Non-pigmented ciliary epithelial cell (primary cell): ENCODE results near the gene TNIK.

ENCODE experiments used
- DNase-seq: peaks from one replicate; pipeline ENCODE4 v3.0.0-alpha.2; 2010; ENCODE audit warnings: low read depth

TNIK gene

GRCh38 chr3:171163101-171164066 is 296.8 kb downstream of the TNIK start:
- no peak for DNase-seq

GRCh38 chr3:171160325-171160724 is 299.9 kb downstream of the TNIK start:
- no peak for DNase-seq

GRCh38 chr3:171159822-171160157 is 300.4 kb downstream of the TNIK start:
- DNase-seq = no peak

GRCh38 chr3:171159024-171159821 is 301.0 kb downstream of the TNIK start:
- no peak for DNase-seq

- no peak for DNase-seq
These were observed 302.2 kb downstream of the TNIK start for GRCh38 chr3:171157980-171158379.

GRCh38 chr3:171157286-171157685 is 302.9 kb downstream of the TNIK start:
- DNase-seq = no peak

GRCh38 chr3:171156401-171157010 is 303.7 kb downstream of the TNIK start:
- no peak for DNase-seq

GRCh38 chr3:171155122-171155700 is 305.0 kb downstream of the TNIK start:
- no peak for DNase-seq

- no peak for DNase-seq
These were observed 309.3 kb downstream of the TNIK start for GRCh38 chr3:171150945-171151344.

- DNase-seq = no peak
These were observed 310.6 kb downstream of the TNIK start for GRCh38 chr3:171149526-171150116.

GRCh38 chr3:171145798-171146197 is 314.4 kb downstream of the TNIK start:
- no peak for DNase-seq

GRCh38 chr3:171142985-171143384 is 317.2 kb downstream of the TNIK start:
- no peak for DNase-seq

- no peak for DNase-seq
These were observed 320.0 kb downstream of the TNIK start for GRCh38 chr3:171140246-171140645.

GRCh38 chr3:171138027-171138426 is 322.2 kb downstream of the TNIK start:
- no peak for DNase-seq

- DNase-seq = no peak
These were observed 324.7 kb downstream of the TNIK start for GRCh38 chr3:171135549-171135948.

- no peak for DNase-seq
These were observed 326.2 kb downstream of the TNIK start for GRCh38 chr3:171133796-171134569.

- no peak for DNase-seq
These were observed 326.9 kb downstream of the TNIK start for GRCh38 chr3:171133337-171133736.

- no peak for DNase-seq
These were observed 327.3 kb downstream of the TNIK start for GRCh38 chr3:171132873-171133272.

GRCh38 chr3:171129827-171130226 is 330.4 kb downstream of the TNIK start:
- DNase-seq = no peak

- no peak for DNase-seq
These were observed 332.6 kb downstream of the TNIK start for GRCh38 chr3:171127611-171128010.
